ENCODE data around the gene DESI2. TPM values are rescaled to one million over a fixed set of nuclear protein-coding genes. Genes with fewer than 3 reads are reported as not detected.

The DESI2 gene
- 31.7 and 32.7 TPM in 2 replicates for polyA plus RNA-seq (2014; cell fraction: cytosol; rRNA removed)
- polyA plus RNA-seq (2014; cell fraction: nucleus; rRNA removed), result 22.8 and 24.7 TPM in 2 replicates

DNA sequence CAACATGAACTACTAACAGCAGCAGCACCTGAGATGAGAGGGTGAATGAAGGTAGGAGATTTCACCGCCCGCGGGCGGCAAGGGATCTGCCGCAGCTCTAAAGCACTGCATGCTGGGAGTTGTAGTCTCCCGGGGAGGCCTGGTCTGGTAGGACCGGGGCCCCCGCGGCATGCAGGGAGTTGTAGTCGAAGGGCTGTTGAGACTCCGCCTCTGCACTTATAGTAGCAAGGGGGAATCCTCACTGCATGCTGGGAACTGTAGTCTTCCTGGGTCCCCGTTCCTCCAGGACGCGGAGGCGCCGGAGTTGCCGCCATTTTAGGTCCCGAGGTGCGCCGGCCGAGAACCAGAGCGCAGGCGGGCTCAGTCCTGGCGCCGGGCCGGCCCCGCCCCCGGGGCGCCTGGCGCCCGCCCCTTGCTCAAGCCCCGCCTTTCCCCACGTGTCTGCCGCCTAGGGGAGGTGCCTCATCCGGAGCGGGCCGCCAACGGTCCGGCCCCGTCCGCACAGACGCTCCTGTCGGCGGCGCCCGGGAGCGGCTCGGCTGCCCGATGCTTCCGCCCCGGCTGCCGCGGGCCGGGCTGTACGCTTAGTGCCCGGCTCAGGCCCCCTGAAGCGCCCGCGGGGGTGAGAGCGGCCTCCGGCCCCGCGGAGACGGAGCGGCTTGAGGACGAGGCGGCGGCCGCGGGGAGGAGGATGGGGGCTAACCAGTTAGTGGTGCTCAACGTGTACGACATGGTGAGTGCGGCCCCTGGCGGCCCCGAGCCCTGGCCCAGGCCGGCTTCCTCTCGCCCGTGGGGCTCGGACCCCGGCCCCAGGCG lies at the start of gene DESI2:
TSS of gene DESI2 (plus strand) at position 504 of the 816 bp plus-strand sequence. CDS start at position 692, 188 bp downstream.
- peak; percentile 99 for DNase-seq (ENCODE audit: low spot score)

DNA sequence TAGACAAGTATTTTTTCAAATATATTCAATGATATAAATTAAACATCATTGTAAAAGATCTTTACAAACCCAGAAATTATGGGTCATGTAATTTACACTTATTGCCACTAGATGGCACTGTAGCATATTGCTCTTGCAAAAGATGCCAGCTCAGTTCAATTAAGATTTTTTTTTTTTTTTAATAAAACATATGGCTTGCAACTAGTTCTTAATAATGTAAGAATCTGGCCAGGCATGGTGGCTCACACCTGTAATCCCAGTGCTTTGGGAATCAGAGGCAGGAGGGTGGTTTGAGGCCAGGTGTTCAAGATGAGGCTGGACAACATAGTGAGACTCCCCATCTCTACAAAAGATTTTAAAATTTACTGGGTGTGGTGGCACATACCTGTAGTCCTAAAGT lies 49.4 kb upstream of the DESI2 start:
- DNase-seq (ENCODE audit: low spot score), result peak; percentile 17

DNA sequence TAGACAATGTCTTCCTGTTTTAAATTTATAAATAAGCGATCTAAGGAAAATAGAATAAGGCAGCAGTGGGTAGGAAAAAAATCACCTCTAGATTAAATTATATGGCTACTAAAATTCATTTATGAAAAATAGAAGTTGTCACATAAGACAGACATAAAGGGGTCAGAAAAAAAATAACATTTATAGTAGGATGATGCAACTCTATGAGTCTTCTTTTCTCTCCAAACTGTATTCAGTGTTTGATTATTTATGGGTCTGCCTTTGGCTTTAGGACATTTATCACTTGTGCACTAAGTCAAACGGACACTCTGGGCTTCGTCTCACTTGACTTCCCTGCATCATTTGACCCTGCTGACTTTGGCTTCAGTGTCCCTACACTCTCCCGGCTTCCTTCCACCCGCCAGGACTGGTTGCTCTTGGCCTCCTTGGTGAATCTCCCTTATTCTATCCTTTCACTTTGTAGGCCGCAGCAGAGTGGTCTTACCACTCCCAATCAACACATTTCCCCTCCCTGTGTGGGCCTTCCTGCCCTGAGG lies 47.0 kb upstream of the DESI2 start:
- DNase-seq (ENCODE audit: low spot score), result no peak

DNA sequence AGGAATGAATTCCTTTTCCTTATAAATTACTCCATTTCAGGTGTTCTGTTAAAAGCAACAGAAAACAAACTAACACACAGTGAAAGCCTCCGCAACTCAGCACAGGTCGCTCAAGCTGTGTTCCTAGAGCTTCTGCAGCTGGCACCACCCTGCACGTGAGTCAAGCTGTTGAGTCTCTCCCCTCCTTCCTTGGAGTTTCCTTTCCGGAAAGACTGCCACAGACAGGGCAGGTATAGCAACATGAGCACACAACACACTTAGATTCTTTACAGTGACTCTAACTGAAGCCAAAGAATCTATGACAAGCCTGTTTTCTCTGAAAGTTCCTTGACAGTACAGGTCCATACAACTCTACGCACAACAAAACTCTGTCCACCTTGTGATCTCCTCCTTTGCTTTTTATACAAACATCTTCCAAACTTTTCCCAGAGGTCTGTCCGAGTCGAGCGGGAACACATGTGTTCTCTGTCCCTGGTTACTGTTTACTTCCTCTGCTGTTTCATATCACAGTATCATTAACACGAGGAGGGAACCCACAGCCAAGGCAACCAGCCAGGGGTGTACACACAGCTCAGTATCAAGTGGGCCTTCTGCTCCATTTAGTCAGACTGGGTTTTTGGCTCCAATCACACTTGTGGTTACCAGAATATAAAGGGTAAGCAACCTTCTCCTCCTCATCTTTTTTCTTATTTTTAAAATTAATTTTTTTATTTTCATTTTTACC lies 38.7 kb upstream of the DESI2 start:
- DNase-seq (ENCODE audit: low spot score), result no peak

DNA sequence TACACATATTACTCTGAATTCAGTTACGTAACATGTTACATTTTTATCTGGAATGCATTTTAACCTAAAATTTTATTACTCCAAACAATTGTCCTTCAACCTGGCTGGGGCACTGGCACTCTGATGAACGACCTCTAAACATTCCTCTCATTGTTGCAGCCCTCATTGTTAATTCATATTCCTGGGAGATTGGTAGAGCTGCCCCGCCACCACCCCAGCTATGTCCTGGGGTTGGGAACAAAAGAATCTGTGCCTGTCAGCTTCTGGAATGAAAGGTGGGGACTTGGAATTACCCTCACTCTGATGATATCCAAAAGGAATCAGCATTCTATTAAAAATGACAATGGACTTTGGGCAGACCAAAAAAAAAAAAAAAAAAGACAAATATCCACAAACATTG lies 38.0 kb upstream of the DESI2 start:
- no peak for DNase-seq (ENCODE audit: low spot score)

DNA sequence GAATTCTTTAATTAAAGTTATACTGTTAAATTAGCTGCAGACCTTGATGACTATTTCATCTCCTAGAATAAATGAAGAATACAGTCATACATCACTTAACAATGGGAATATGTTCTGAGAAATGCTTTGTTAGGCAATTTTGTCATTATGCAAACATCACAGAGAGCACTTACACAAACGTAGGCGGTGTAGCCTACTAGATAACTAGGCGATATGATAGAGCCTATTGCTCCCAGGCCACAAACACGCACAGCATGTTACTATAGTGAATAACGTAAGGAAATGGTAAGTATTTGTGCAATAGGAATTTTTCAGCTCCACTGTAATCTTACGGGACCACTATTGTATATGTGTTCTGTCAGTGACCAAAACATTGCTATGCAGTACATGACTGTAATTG lies 37.6 kb upstream of the DESI2 start:
- DNase-seq (ENCODE audit: low spot score), result no peak

DNA sequence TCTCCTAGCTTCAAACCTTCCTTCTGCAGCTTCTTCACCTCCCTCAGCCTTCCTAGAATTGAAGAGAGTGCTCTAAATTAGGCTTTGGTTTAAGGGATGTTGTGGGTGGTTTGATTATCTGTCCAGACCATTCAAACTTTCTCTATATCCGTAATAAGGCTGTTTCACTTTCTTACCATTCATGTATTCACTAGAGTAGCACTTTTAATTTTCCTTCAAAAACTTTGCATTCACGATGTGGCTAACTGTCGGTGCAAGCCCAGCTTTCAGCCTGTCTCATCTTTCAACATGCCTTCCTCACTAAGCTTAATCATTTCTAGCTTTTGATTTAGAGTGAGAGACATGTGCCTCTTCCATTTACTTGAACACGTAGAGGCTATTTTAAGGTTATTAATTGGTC lies 26.2 kb upstream of the DESI2 start:
- no peak for DNase-seq (ENCODE audit: low spot score)

DNA sequence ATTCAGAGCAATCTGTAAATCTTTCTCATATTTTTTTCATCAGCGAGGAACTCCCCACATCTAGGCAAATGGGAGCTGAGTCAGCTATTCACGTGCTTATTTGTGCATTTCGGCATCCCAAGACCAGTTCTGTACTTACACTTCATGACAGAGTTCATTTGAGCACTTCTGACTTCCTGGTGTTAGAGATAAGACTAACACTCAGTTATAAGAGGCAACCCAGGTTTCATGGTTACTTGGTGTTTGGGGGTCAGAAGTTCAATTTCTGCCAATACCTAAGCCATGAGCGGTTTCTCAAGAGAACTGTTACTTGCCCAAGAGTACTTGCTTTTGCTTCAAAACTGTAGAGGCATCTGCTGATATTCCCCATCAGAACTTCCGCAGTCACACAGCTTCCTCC lies 24.1 kb upstream of the DESI2 start:
- no peak for DNase-seq (ENCODE audit: low spot score)

DNA sequence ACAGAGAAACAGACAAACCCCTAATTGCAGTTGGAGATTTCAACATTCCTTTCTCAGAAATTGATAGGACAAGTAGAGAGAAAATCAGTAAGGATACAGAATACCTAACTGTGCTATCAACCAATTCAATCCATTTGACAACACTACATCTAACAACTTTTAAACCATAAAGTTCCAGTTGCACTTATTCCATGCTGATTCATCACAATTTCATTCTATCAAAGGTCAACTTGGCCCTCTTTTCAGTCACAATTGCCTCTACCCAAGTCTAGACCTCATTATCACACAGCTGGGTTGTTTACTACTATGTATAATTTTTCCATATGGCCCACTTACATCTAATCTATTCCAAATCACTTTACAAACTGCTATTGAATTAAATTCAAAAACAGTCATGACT lies 19.8 kb upstream of the DESI2 start:
- DNase-seq (ENCODE audit: low spot score), result no peak

DNA sequence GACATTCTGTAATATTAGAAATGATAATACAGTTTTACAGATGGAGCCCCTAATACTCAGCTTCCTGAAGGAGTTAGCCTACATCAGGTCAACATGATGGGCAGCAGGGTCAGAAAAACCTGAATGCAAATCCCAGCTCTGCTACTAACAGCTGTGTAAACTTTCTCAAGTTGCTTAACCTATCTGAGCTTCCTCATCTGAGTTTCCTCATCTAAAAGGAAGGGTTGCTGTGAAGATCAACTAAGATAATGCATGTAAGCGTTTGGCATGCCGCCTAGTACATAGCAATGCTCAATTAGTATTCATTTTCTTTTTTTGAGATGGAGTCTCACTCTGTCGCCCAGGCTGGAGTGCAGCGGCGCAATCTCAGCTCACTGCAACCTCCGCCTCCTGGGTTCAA lies 18.4 kb upstream of the DESI2 start:
- no peak for DNase-seq (ENCODE audit: low spot score)

DNA sequence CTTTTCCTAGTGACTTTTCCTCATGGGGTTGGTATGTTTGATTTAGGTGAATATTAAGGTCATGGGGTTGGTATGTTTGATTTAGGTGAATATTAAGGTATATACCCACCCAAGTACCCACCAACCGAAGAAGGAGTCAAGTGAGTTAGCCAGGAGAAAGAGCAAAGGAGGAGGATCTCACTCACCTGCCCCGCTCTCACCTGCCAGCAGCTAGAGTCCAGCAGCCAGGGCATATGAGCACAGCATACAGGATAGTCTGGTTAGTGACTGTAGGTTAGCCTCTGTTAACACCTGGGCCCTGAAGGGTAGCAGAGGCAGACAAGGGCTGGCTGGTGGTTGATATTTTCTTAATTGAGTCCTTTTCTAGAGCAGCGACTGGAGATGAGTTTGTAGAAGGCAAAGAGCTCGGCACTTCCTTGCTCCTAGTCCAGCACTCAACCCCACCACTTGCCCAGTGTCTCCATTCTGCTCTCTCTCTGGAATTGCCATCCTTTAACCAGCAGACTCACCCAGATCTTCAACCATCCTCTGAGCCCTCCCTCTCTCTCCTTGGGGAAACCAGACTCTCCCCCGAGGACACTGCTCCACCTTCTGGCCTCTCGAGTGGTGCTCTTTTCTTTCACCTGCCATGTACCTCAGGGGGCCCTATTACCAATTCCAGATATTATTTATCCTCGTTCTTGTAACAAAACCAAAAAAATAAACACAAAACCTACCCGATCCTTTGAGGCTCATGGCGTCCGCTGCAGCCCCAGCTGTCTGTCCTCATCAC lies 16.3 kb upstream of the DESI2 start:
- no peak for DNase-seq (ENCODE audit: low spot score)

DNA sequence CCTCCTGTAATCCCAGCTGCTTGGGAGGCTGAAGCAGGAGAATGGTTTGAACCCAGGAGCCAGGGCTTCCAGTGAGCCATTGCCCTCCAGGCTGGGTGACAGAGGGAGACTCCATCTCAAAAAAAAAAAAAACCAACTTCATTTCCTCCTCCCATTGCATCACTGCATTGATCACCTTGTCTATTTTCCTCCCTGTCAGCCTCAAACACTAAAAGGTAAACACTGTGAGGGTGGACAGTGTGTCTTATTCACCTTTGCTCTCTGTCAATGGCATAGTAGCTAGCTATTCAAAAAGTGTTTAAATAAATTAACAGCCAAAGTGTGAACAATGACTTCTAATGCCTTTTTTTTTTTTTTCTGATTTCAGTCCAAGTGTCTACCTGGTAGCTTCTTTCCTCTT lies 13.4 kb upstream of the DESI2 start:
- no peak for DNase-seq (ENCODE audit: low spot score)

DNA sequence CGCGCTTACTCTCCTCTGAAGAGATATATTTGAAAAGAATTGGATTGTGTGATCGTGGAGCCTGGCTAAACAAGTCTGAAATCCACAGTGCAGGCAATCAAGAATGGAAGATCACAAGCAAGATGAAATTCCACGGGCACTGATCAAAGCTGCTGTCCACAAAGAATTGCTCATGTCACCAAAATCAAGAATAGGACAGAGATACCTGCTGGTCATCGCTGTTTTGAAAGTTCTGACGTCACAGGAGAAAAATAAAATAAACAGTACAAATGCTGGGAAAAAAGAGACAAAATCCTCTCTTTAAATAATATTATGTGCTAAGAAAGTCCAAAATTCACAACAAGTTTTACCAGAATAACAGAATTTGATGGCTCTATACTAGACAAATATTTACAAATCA lies 12.0 kb upstream of the DESI2 start:
- no peak for DNase-seq (ENCODE audit: low spot score)

DNA sequence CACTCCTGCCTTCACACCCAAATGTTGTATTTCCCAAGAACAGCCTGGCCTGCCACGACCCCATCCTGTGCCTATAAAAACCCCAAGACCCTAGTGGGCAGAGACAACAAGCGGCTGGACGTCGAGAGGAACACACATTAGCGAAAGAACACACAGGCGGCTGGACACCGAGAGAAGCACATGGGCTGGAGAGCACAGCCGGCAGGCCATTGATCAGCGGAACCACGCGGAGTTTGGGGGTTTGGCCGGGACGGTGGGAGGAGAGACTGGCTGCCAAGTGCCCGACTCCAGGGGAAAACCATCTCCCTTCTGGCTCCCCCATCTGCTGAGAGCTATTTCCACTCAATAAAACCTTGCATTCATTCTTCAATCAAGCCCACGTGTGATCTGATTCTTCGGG lies 10.4 kb upstream of the DESI2 start:
- DNase-seq (ENCODE audit: low spot score), result no peak

DNA sequence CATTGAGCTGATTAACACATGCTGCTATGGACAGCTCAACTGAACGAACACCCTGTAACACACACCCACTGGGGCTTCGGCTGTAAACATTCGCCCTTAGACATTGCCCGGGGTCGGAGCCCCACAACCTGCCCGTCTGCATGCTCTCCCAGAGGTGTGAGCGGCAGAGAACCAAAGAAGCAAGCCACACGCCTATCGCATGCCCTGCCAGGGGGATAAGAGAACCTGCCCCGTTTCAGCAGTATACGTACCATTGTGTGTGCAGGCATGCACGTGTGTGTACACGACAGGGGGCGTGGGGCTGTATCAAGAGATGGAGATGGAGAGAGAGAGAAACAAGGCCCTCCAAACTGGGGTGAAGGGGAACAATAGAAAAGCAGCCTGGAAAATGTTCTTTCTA lies 9.9 kb upstream of the DESI2 start:
- DNase-seq (ENCODE audit: low spot score), result no peak

DNA sequence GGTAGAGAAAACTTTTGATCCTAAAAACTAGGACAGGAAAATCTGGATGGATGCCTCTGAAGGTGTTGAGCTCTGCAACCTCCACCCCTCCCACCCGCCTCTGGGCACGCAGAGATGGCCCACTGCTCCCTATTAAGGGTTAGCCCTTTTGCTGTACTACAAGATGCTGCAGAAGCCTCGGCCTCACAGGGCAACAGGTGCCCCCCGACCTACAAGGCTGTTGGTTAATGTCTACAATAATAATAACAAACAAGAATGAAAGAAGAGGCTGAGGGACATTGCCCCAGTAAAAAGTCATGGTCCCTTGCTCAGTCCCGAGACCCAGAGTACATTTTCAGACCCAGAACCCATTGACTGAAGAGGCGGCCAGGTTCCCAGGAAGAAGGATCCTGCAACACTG lies 7.5 kb upstream of the DESI2 start:
- no peak for DNase-seq (ENCODE audit: low spot score)

DNA sequence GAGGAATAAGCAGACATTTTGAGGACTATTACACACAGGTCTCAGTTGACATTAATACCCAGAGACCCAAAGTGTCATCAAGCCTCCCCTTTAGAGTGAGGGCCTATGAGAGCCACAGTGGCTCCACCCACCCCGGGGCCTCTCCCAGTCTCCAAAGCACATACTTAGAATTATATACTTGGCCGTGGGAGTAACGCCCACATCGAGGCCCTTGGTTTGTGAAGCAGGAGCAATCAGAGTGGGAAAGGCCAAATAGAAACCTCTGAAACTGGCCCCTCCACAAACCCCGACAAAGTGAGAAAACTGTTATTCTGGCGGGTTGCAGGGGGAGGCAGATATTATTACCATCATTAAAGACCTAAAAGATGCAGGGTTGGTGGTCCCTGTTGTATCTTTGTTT lies 7.0 kb upstream of the DESI2 start:
- no peak for DNase-seq (ENCODE audit: low spot score)

DNA sequence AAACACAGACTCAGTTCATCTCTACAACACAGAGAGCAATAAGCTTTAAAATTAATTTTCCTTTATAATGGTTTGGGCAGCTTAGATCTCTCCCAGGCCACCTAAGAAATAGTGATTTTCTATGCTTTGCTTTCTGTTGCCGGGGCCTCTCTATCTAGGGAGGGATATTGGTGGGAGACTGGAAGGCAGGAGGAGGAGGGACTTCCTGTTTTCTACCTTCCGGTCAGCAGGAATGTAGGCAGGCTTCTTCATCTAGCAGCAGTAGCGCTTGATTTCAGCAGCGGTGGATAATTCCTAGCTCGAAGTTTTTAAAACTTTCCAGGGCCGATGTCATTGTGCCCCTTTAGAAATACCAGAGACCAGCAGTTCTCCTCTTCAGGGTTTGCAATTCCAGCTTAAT lies 5.1 kb upstream of the DESI2 start:
- DNase-seq (ENCODE audit: low spot score), result no peak

DNA sequence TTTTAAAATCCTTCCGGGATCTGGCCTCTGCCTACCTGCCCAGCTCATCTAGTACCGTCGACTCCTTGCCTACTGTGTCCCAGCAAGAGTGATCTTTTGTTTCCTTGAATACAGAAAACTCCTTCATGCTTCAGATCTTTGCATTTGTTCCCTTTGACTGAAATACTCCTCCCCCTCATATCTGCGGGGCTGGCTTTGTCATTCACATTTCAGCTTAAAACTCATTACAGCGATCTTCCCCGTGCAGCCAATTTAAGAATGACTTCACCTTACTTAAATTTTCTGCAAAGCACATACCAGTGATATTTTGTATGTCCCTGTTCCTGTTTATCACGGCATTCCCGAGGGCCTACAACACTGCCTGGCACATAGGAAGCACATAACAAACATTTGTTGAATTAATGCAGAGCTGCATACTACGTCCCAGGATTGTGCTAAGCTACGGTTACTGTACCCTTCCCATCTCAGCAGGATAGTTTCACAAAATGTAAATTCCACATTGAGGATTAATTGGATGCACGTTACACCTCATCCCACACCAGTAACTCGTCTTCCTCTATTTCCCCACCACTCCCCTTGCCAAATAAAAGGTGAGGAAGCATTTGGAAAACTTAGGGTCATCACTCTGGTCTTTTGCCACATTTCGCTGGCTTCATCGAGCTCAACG lies 837 bp upstream of the DESI2 start:
- DNase-seq (ENCODE audit: low spot score), result no peak

DNA sequence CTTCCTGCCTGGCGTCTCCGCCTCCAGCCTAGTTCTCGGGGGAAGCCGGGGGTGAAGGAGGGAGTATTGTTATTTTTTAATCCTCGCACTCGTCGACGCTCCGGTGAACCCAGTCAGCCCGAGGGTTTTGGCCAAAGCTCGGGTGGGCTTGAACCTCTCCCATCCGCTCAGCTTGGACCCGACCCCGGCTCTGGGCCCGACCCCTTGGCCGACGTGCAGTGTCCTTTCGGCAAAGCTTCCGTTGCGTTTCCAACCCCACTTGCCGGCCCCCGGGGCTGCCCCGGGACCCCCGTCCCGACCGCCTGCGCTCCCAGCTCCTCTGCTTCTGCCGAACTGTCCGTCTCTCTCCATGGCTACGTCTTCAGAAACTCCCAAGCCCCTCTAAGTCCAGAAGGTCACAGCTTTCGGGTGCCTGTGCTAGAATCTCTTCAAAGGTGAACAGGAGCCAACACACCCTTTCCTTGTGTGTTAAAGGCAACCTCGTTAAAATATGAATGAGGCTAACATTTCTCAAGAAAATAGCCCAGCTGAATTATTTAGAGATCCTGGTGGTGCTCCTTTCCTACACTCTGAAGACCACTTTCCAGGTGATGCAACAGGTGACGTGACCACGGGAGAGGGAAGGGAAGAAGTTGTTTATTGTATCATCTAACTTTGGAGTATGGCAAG lies 647 bp downstream of the DESI2 start:
- no peak for DNase-seq (ENCODE audit: low spot score)

Data from SK-N-DZ (cell line).